A549 (cell line): ENCODE measurements around the gene NOSTRIN. TPM values are rescaled to one million over a fixed set of nuclear protein-coding genes. Genes with fewer than 3 reads are reported as not detected.

Source experiments
- ATAC-seq, 2 experiments: fragments of 200-7000 bp in 1 of 2; fragments of >200 bp in 1 of 2; cut with Nextera tagmentation in 1 of 2; cut with Tn5 transposase in 1 of 2; 3 replicates each; pipeline versions ENCODE4 v1.8.0 to v1.9.1; 2018 to 2020; ENCODE audit warnings: mild to moderate bottlenecking in 1 of 2, moderate library complexity in 1 of 2
- CTCF ChIA-PET: fragments of 300-600 bp; sonication (Branson Sonifier 250); formaldehyde crosslinking; extraction: SDS; loops from one replicate; lab custom pipeline; 2021; ENCODE audit warnings: antibody characterized with exemption, inconsistent platforms; lab: Yijun Ruan, JAX
- POLR2A ChIA-PET: fragments of 350-600 bp; formaldehyde crosslinking; extraction: SDS; loops from one replicate; lab custom pipeline; 2021; ENCODE audit warnings: antibody characterized with exemption, inconsistent platforms; lab: Yijun Ruan, JAX
- DNase-seq, 2 experiments: peaks; one replicate each; pipeline versions ENCODE4 v3.0.0 to v3.0.0-alpha.2; 2011 to 2016; ENCODE audit warnings: low read depth in 1 of 2, low spot score in 1 of 2
- FAIRE-seq: peaks from 2 replicates; lab custom pipeline; 2011; peaks lifted over from hg19 to GRCh38; lab: Jason Lieb, UNC
- H3K27ac ChIP-seq, 2 experiments: fragments of >200 bp; sonication (Bioruptor Twin); formaldehyde crosslinking; 3 replicates each; pipeline ENCODE4 v1.5.1; 2016 to 2017
- H3K4me1 ChIP-seq: fragments of >200 bp; sonication (Bioruptor Twin); formaldehyde crosslinking; 3 replicates; pipeline ENCODE4 v1.6.1; 2016
- H3K4me2 ChIP-seq: fragments of >200 bp; sonication (Bioruptor Twin); formaldehyde crosslinking; 3 replicates; pipeline ENCODE4 v1.6.1; 2016
- H3K4me3 ChIP-seq: fragments of >200 bp; sonication (Bioruptor Twin); formaldehyde crosslinking; 3 replicates; pipeline ENCODE4 v1.5.1; 2016
- H3K9me3 ChIP-seq: fragments of >200 bp; sonication (Bioruptor Twin); formaldehyde crosslinking; 3 replicates; pipeline ENCODE4 v1.6.1; 2016
- CBX2 ChIP-seq: fragments of 200-600 bp; sonication (generic); IDR thresholded peaks from 2 replicates; pipeline ENCODE4 v1.6.1; 2016; ENCODE audit warnings: low read depth, mild to moderate bottlenecking, borderline replicate concordance
- CHD4 ChIP-seq: fragments of 200-600 bp; sonication (generic); IDR thresholded peaks from 2 replicates; pipeline ENCODE4 v1.6.1; 2016; ENCODE audit warnings: antibody characterized with exemption, mild to moderate bottlenecking, borderline replicate concordance
- E2F6 ChIP-seq: IDR thresholded peaks from 2 replicates; pipeline ENCODE4 v1.6.1; 2012; ENCODE audit warnings: low read depth, borderline replicate concordance
- EP300 ChIP-seq, 2 experiments: fragments of >200 bp; sonication (Bioruptor Twin); formaldehyde crosslinking; IDR thresholded peaks; 2 replicates in 1 of 2; 3 replicates in 1 of 2; pipeline ENCODE4 v1.6.1; 2016 to 2017
- ESRRA ChIP-seq: fragments of 150-350 bp; IDR thresholded peaks from 2 replicates; pipeline ENCODE4 v1.6.1; 2014; ENCODE audit warnings: mild to moderate bottlenecking, low read length, borderline replicate concordance
- FOSB ChIP-seq: fragments of 250-450 bp; sonication (Bioruptor Pico); IDR thresholded peaks from 2 replicates; pipeline ENCODE4 v1.5.0; 2020; ENCODE audit warnings: mild to moderate bottlenecking, moderate library complexity
- FOSL2 ChIP-seq, 2 experiments: fragments of 450-650 bp in 1 of 2; fragments of >200 bp in 1 of 2; sonication (Bioruptor Twin) in 1 of 2; formaldehyde crosslinking; IDR thresholded peaks; 2 replicates each; pipeline versions ENCODE4 v1.5.0 to v1.6.1; 2016 to 2020; ENCODE audit warnings: mild to moderate bottlenecking in 1 of 2, moderate library complexity in 1 of 2
- JUNB ChIP-seq: fragments of >200 bp; sonication (Bioruptor Twin); formaldehyde crosslinking; IDR thresholded peaks from 2 replicates; pipeline ENCODE4 v1.6.1; 2016
- KDM5A ChIP-seq: fragments of 200-600 bp; sonication (generic); IDR thresholded peaks from 2 replicates; pipeline ENCODE4 v1.6.1; 2016; ENCODE audit warnings: antibody characterized with exemption, mild to moderate bottlenecking
- MYC ChIP-seq: IDR thresholded peaks from 2 replicates; pipeline ENCODE4 v1.6.1; 2012; ENCODE audit warnings: mild to moderate bottlenecking, inconsistent platforms, low read length, improper control_type of control experiment, borderline replicate concordance
- PBX3 ChIP-seq: IDR thresholded peaks from 2 replicates; pipeline ENCODE4 v1.6.1; 2012
- POLR2A ChIP-seq: IDR thresholded peaks from 2 replicates; pipeline ENCODE4 v1.6.1; 2012; ENCODE audit warnings: mild to moderate bottlenecking, low read length
- RFX5 ChIP-seq: fragments of 450-650 bp; IDR thresholded peaks from 2 replicates; pipeline ENCODE4 v1.7.1; 2014; ENCODE audit warnings: antibody characterized with exemption, mild to moderate bottlenecking, moderate library complexity
- RNF2 ChIP-seq: fragments of 200-600 bp; sonication (generic); IDR thresholded peaks from 2 replicates; pipeline ENCODE4 v1.6.1; 2016; ENCODE audit warnings: low read depth, mild to moderate bottlenecking, antibody characterized with exemption, moderate library complexity, borderline replicate concordance
- ZNF302 ChIP-seq: fragments of 250-450 bp; sonication (Bioruptor Pico); IDR thresholded peaks from 2 replicates; pipeline ENCODE4 v1.9.0; 2021; ENCODE audit warnings: inconsistent platforms, mild to moderate bottlenecking, moderate library complexity
- WGBS: methylation state at CpG from one replicate; pipeline ENCODE4 v1.1.6; 2017; ENCODE audit errors: missing lambda C conversion rate; 5-methylcytosine and 5-hydroxymethylcytosine counted together
- polyA plus RNA-seq, 4 experiments: library from polyadenylated mRNA; depleted of rRNA in 3 of 4; stranded (reverse); fragments of >200 nt; fragmentation: RNase III in 1 of 4; extraction: RNeasy Plus Mini Kit Qiagen cat#74134 plus additional on column Dnase treatment in 1 of 4; gene quantifications; 2 replicates in 3 of 4; 3 replicates in 1 of 4; pipeline ENCODE4 v1.2.3, GENCODE V29; 2011 to 2017
- TF ChIP-seq, protein P1 (sequence below): fragments of 200-600 bp; sonication (generic); IDR thresholded peaks from 2 replicates; pipeline ENCODE4 v1.6.1; 2016; ENCODE audit warnings: antibody characterized with exemption, mild to moderate bottlenecking, moderate library complexity
- TF ChIP-seq, protein P2 (sequence below): fragments of >200 bp; sonication (Bioruptor Twin); formaldehyde crosslinking; IDR thresholded peaks from 3 replicates; pipeline ENCODE4 v1.5.1; 2016
- TF ChIP-seq, protein P3 (sequence below): IDR thresholded peaks from 2 replicates; pipeline ENCODE4 v1.6.1; 2012

NOSTRIN gene
- polyA plus RNA-seq, 2 of the 4 experiments (the other 2 are of a cell fraction) = 2.5 to 11.7 TPM

DNA sequence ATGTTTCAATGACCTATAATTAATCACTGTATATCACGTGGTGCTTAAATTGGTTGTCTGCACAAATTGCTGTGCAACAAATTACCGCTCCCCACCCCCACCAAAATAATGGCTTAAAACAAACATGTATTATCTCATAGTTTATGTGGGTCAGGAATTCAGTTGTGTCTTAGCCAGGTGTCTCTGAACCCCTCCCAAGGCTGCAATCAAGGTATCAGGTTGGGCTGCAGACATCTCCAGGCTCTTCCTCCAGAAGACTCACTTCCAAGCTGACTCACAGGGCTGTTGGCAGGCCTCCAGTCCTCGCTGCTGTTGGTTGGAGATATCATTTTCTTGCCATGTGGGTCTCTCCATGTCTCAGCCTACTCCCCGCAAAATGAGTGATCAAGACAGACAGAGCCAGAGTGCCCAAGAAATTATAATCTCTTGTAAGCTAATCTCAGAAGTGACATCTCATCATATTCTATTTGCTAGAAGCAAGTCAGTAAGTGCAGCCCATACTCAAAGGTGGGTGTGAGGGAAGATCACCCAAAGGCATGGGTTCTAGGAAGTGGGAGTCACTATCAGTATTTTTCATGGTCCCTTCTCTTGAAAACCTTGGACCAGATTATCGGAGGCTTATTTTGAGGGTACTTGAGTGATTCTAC is 49.4 kb downstream of the NOSTRIN start:
- peak; percentile 30 to 66; a peak in 3 of 6 replicates for ATAC-seq
- Histone ChIP-seq H3K9me3 (no peaks in the 10 kb centered on the region), H3K4me1 (peaks cover 9% of the 10 kb centered on the region; the same call in 1 of the 3 replicates), H3K27ac (no peak overlapping the region; a peak in 1 of 6 replicates), H3K4me2 (no peak overlapping the region), H3K4me3 (no peak overlapping the region)
- POLR2A ChIA-PET = no interaction called here
- DNase-seq = peak in 1 of 2 experiments; percentile 40
- WGBS = 79% methylated on average over 5 of the region's 5 CpGs
- no peak for FAIRE-seq
- TF ChIP-seq, protein P1, sequence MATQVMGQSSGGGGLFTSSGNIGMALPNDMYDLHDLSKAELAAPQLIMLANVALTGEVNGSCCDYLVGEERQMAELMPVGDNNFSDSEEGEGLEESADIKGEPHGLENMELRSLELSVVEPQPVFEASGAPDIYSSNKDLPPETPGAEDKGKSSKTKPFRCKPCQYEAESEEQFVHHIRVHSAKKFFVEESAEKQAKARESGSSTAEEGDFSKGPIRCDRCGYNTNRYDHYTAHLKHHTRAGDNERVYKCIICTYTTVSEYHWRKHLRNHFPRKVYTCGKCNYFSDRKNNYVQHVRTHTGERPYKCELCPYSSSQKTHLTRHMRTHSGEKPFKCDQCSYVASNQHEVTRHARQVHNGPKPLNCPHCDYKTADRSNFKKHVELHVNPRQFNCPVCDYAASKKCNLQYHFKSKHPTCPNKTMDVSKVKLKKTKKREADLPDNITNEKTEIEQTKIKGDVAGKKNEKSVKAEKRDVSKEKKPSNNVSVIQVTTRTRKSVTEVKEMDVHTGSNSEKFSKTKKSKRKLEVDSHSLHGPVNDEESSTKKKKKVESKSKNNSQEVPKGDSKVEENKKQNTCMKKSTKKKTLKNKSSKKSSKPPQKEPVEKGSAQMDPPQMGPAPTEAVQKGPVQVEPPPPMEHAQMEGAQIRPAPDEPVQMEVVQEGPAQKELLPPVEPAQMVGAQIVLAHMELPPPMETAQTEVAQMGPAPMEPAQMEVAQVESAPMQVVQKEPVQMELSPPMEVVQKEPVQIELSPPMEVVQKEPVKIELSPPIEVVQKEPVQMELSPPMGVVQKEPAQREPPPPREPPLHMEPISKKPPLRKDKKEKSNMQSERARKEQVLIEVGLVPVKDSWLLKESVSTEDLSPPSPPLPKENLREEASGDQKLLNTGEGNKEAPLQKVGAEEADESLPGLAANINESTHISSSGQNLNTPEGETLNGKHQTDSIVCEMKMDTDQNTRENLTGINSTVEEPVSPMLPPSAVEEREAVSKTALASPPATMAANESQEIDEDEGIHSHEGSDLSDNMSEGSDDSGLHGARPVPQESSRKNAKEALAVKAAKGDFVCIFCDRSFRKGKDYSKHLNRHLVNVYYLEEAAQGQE = no peak
- TF ChIP-seq PBX3 = no peak
- TF ChIP-seq, protein P2, sequence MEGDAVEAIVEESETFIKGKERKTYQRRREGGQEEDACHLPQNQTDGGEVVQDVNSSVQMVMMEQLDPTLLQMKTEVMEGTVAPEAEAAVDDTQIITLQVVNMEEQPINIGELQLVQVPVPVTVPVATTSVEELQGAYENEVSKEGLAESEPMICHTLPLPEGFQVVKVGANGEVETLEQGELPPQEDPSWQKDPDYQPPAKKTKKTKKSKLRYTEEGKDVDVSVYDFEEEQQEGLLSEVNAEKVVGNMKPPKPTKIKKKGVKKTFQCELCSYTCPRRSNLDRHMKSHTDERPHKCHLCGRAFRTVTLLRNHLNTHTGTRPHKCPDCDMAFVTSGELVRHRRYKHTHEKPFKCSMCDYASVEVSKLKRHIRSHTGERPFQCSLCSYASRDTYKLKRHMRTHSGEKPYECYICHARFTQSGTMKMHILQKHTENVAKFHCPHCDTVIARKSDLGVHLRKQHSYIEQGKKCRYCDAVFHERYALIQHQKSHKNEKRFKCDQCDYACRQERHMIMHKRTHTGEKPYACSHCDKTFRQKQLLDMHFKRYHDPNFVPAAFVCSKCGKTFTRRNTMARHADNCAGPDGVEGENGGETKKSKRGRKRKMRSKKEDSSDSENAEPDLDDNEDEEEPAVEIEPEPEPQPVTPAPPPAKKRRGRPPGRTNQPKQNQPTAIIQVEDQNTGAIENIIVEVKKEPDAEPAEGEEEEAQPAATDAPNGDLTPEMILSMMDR = no peak
- TF ChIP-seq, all 56 proteins: peak for 0
- CTCF ChIA-PET = no interaction called here

GRCh38 chr2:168852481-168852880 is 50.0 kb downstream of the NOSTRIN start:
- WGBS = 98% methylated on average over 3 of the region's 3 CpGs
- CTCF ChIA-PET = no interaction called here
- no peak overlapping the region for H3K4me2 ChIP-seq
- H3K27ac ChIP-seq = no peak overlapping the region
- POLR2A ChIA-PET = no interaction called here
- H3K4me3 ChIP-seq = no peak overlapping the region
- TF ChIP-seq, protein P3, sequence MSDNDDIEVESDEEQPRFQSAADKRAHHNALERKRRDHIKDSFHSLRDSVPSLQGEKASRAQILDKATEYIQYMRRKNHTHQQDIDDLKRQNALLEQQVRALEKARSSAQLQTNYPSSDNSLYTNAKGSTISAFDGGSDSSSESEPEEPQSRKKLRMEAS = no peak
- no peak for DNase-seq
- no peak for ATAC-seq
- FAIRE-seq = no peak
- H3K9me3 ChIP-seq = no peaks in the 10 kb centered on the region
- peaks cover 12% of the 10 kb centered on the region; the same call in 1 of the 3 replicates for H3K4me1 ChIP-seq

DNA sequence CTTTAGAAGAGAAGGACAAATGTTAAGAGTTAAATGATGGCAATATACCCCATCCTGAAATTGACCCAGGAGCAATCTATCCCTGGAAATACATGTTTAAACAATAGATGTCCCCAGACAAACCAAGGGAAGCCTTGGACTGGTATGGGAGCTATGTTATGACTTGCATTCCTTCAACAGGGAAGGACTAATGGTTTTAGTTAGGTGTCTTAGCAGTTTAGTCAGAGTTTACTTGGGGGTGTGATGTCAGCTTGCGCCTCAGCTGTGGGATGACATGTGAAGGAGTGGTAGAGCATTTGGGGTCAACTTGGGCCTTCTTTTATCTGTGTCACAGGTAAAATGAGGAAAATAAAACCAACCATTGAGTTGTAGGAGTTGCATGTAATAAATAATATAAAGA is 51.0 kb downstream of the NOSTRIN start:
- Histone ChIP-seq H3K4me2 (no peak overlapping the region), H3K4me3 (no peak overlapping the region), H3K4me1 (peaks cover 12% of the 10 kb centered on the region; the same call in 1 of the 3 replicates), H3K9me3 (no peaks in the 10 kb centered on the region), H3K27ac (no peak overlapping the region)
- no peak for ATAC-seq
- whole genome bisulfite sequencing = 100% methylated on average over 1 of the region's 1 CpG
- POLR2A ChIA-PET = no interaction called here
- DNase-seq = no peak
- TF ChIP-seq ZNF302 (no peak), ESRRA (no peak), CHD4 (no peak), FOSL2 (IDR thresholded peaks at IDR 0.05) (no peak), FOSL2 (CRISPR knock-in tag; IDR thresholded peaks at IDR 0.05) (no peak), RFX5 (no peak), MYC (no peak), POLR2A (no peak), E2F6 (no peak), CBX2 (no peak), FOSB (CRISPR knock-in tag) (no peak), RNF2 (no peak), JUNB (no peak), EP300 (IDR thresholded peaks at IDR 0.05) (no peak), KDM5A (no peak)
- TF ChIP-seq, protein P1 = no peak
- FAIRE-seq = no peak
- CTCF ChIA-PET = no interaction called here
